ENCODE results near the gene SPEN.

DNA sequence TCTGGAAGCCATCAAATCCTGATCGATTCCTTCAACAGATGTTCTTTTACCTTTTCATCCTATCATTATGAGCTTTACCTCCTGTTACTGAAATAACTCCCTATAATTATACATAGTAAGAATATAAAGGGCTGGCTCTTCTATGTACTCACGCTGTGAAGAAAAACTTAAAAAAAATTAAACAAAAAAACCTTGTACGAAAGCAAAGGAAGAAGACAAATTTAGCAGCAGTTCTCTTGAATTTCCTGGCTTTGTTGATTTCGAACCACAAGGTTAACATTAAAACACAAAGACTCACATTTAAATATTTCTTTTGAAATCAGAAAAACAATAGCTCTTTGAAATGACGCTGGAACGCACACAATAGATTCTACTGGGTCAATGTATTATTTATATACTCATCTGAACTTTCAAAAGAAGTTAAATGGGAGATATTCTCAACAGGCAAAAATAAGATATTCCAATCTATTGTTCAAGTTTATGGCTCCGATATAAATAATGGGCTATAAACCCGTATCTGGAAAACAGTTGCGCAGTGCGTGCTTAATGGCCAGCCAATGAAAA, 13.6 kb upstream of the SPEN start:
- TF ChIP-seq, protein P1, sequence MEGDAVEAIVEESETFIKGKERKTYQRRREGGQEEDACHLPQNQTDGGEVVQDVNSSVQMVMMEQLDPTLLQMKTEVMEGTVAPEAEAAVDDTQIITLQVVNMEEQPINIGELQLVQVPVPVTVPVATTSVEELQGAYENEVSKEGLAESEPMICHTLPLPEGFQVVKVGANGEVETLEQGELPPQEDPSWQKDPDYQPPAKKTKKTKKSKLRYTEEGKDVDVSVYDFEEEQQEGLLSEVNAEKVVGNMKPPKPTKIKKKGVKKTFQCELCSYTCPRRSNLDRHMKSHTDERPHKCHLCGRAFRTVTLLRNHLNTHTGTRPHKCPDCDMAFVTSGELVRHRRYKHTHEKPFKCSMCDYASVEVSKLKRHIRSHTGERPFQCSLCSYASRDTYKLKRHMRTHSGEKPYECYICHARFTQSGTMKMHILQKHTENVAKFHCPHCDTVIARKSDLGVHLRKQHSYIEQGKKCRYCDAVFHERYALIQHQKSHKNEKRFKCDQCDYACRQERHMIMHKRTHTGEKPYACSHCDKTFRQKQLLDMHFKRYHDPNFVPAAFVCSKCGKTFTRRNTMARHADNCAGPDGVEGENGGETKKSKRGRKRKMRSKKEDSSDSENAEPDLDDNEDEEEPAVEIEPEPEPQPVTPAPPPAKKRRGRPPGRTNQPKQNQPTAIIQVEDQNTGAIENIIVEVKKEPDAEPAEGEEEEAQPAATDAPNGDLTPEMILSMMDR (IDR thresholded peaks at IDR 0.05), result no peak
- TF ChIP-seq POLR2A (IDR thresholded peaks at IDR 0.05; ENCODE audit: low read depth), result no peak

All from esophagus muscularis mucosa (tissue), 3 donors.